H1 (cell line): Measurements from ENCODE around the gene NLRC3. TPM values are rescaled to one million over a fixed set of nuclear protein-coding genes. Genes with fewer than 3 reads are reported as not detected.

Source experiments
- CTCF ChIA-PET: fragments of 300-600 bp; sonication (Branson Sonifier 250); formaldehyde crosslinking; loops from one replicate; lab custom pipeline; 2021; ENCODE audit not compliant: partially characterized antibody; lab: Charles Lee
- POLR2A ChIA-PET: fragments of 300-600 bp; sonication (Branson Sonifier 250); formaldehyde crosslinking; loops from one replicate; lab custom pipeline; 2021; ENCODE audit warnings: inconsistent platforms; ENCODE audit not compliant: partially characterized antibody; lab: Charles Lee
- DNase-seq, 2 experiments: peaks; one replicate each; pipeline versions ENCODE4 v3.0.0 to v3.0.0-alpha.2; 2010 to 2022; ENCODE audit warnings: low spot score in 2 of 2, low read depth in 1 of 2, mixed read lengths in 1 of 2
- FAIRE-seq: peaks from 2 replicates; lab custom pipeline; 2011; peaks lifted over from hg19 to GRCh38; lab: Jason Lieb, UNC
- H2AFZ ChIP-seq: 2 replicates; pipeline ENCODE4 v1.8.1; 2012; ENCODE audit warnings: low read length, inconsistent platforms
- H2AK5ac ChIP-seq: 2 replicates; pipeline ENCODE4 v1.6.1; 2013; ENCODE audit warnings: low read depth, low read length
- H2BK120ac ChIP-seq: replicated peaks from 2 replicates; pipeline ENCODE3; 2013; ENCODE audit warnings: low read depth, low read length, inconsistent platforms
- H2BK12ac ChIP-seq: 2 replicates; pipeline ENCODE4 v1.6.1; 2013; ENCODE audit warnings: low read depth, low read length
- H2BK15ac ChIP-seq: 2 replicates; pipeline ENCODE4 v1.6.1; 2013; ENCODE audit warnings: low read length
- H2BK20ac ChIP-seq: 2 replicates; pipeline ENCODE4 v1.6.1; 2013; ENCODE audit warnings: low read length
- H2BK5ac ChIP-seq: 2 replicates; pipeline ENCODE4 v1.6.1; 2013; ENCODE audit warnings: low read depth, low read length
- H3K14ac ChIP-seq: 2 replicates; pipeline ENCODE4 v1.6.1; 2013; ENCODE audit warnings: inconsistent platforms; ENCODE audit not compliant: insufficient read length
- H3K18ac ChIP-seq: 2 replicates; pipeline ENCODE4 v1.6.1; 2013; ENCODE audit warnings: low read length; ENCODE audit errors: extremely low read depth
- H3K23ac ChIP-seq: 2 replicates; pipeline ENCODE4 v1.6.1; 2013; ENCODE audit warnings: inconsistent platforms; ENCODE audit not compliant: insufficient read length
- H3K23me2 ChIP-seq: 2 replicates; pipeline ENCODE4 v1.6.1; 2013; ENCODE audit warnings: low read depth, low read length
- H3K27ac ChIP-seq: 2 replicates; pipeline ENCODE4 v1.6.1; 2011; ENCODE audit warnings: low read depth, low read length, inconsistent platforms
- H3K27me3 ChIP-seq, 4 experiments: replicated peaks in 1 of 4; 1 replicate in 1 of 4; 2 replicates in 3 of 4; pipeline versions ENCODE4 v1.6.1 to v1.8.1; 2011 to 2013; ENCODE audit warnings: low read length in 3 of 4, mild to moderate bottlenecking in 3 of 4, inconsistent platforms in 2 of 4, mixed read lengths in 2 of 4, moderate library complexity in 1 of 4; ENCODE audit not compliant: control insufficient read depth in 3 of 4, insufficient read depth in 3 of 4; ENCODE audit errors: extremely low read depth in 1 of 4
- H3K36me3 ChIP-seq, 4 experiments: 2 replicates each; pipeline versions ENCODE4 v1.6.1 to v1.8.1; 2011 to 2013; ENCODE audit warnings: mild to moderate bottlenecking in 4 of 4, low read length in 3 of 4, moderate library complexity in 2 of 4, control low read depth in 1 of 4, inconsistent platforms in 1 of 4; ENCODE audit not compliant: insufficient read depth in 4 of 4, control insufficient read depth in 2 of 4
- H3K4ac ChIP-seq: replicated peaks from 2 replicates; pipeline ENCODE3; 2013; ENCODE audit warnings: low read length, low read depth, mixed read lengths, inconsistent platforms; ENCODE audit not compliant: insufficient read length
- H3K4me1 ChIP-seq, 4 experiments: replicated peaks in 1 of 4; 1 replicate in 1 of 4; 2 replicates in 3 of 4; pipeline versions ENCODE4 v1.6.1 to v1.8.1; 2011 to 2013; ENCODE audit warnings: low read length in 3 of 4, inconsistent platforms in 2 of 4, mixed read lengths in 1 of 4; ENCODE audit not compliant: insufficient read depth in 4 of 4, control insufficient read depth in 3 of 4
- H3K4me2 ChIP-seq, 2 experiments: 2 replicates each; pipeline versions ENCODE4 v1.6.1 to v1.8.1; 2011 to 2013; ENCODE audit warnings: low read depth in 2 of 2, low read length in 2 of 2, control low read depth in 1 of 2, inconsistent platforms in 1 of 2, mild to moderate bottlenecking in 1 of 2; ENCODE audit not compliant: insufficient read depth in 1 of 2
- H3K4me3 ChIP-seq, 4 experiments: fragments of 200-600, 300-600 bp in 1 of 4; sonication (generic), shearing (Covaris generic), sonication (Bioruptor Twin) in 1 of 4; 2 replicates each; pipeline versions ENCODE4 v1.5.1 to v1.8.1; 2011 to 2016; ENCODE audit warnings: low read length in 4 of 4, low read depth in 3 of 4, control low read depth in 2 of 4, inconsistent platforms in 2 of 4, mild to moderate bottlenecking in 2 of 4, mixed read lengths in 1 of 4, moderate library complexity in 1 of 4; ENCODE audit not compliant: insufficient read depth in 2 of 4; ENCODE audit errors: extremely low read depth in 1 of 4
- H3K56ac ChIP-seq: replicated peaks from 2 replicates; pipeline ENCODE3; 2013; ENCODE audit warnings: low read depth, mild to moderate bottlenecking, mixed read lengths, low read length, inconsistent platforms; ENCODE audit not compliant: insufficient read length
- H3K79me1 ChIP-seq: 2 replicates; pipeline ENCODE4 v1.6.1; 2013; ENCODE audit warnings: low read depth, low read length, control low read depth
- H3K79me2 ChIP-seq, 2 experiments: 2 replicates each; pipeline versions ENCODE4 v1.6.1 to v1.8.1; 2012 to 2013; ENCODE audit warnings: low read length in 2 of 2, mild to moderate bottlenecking in 2 of 2, inconsistent platforms in 1 of 2; ENCODE audit not compliant: insufficient read depth in 2 of 2, control insufficient read depth in 1 of 2
- H3K9ac ChIP-seq, 4 experiments: replicated peaks in 1 of 4; 1 replicate in 1 of 4; 2 replicates in 3 of 4; pipeline versions ENCODE4 v1.6.1 to v1.8.1; 2011 to 2013; ENCODE audit warnings: low read depth in 3 of 4, low read length in 3 of 4, control low read depth in 2 of 4, mild to moderate bottlenecking in 2 of 4, moderate library complexity in 2 of 4, inconsistent platforms in 1 of 4; ENCODE audit errors: extremely low read depth in 1 of 4
- H3K9me3 ChIP-seq, 2 experiments: 2 replicates each; pipeline versions ENCODE4 v1.6.1 to v1.8.1; 2012 to 2013; ENCODE audit warnings: mild to moderate bottlenecking in 2 of 2, moderate library complexity in 2 of 2, control low read depth in 1 of 2, inconsistent platforms in 1 of 2, low read depth in 1 of 2, low read length in 1 of 2, mixed read lengths in 1 of 2; ENCODE audit not compliant: insufficient read depth in 2 of 2
- H4K20me1 ChIP-seq, 2 experiments: replicated peaks in 1 of 2; 2 replicates each; pipeline versions ENCODE3 to v1.8.1; 2011 to 2013; ENCODE audit warnings: inconsistent platforms in 2 of 2, low read length in 2 of 2, mild to moderate bottlenecking in 1 of 2; ENCODE audit not compliant: insufficient read depth in 2 of 2, control insufficient read depth in 1 of 2
- H4K5ac ChIP-seq: 2 replicates; pipeline ENCODE4 v1.6.1; 2013; ENCODE audit warnings: low read length, low read depth, mixed read lengths, inconsistent platforms; ENCODE audit not compliant: insufficient read length
- H4K8ac ChIP-seq: 2 replicates; pipeline ENCODE4 v1.8.0; 2013; ENCODE audit warnings: mild to moderate bottlenecking, moderate library complexity, low read length, inconsistent platforms; ENCODE audit not compliant: insufficient read depth; ENCODE audit errors: extremely low read depth
- H4K91ac ChIP-seq: replicated peaks from 2 replicates; pipeline ENCODE3; 2013; ENCODE audit warnings: low read length, mixed read lengths, inconsistent platforms; ENCODE audit not compliant: insufficient read length
- CEBPB ChIP-seq: IDR thresholded peaks from 2 replicates; pipeline ENCODE4 v1.6.1; 2012; ENCODE audit warnings: low read depth, low read length
- CHD2 ChIP-seq: IDR thresholded peaks from 2 replicates; pipeline ENCODE4 v1.6.1; 2012; ENCODE audit warnings: low read length, improper control_type of control experiment
- EGR1 ChIP-seq: IDR thresholded peaks from 2 replicates; pipeline ENCODE4 v1.6.1; 2011; ENCODE audit warnings: low read depth, low read length, borderline replicate concordance
- KDM5A ChIP-seq: fragments of 200-600 bp; IDR thresholded peaks from 2 replicates; pipeline ENCODE4 v1.7.1; 2012; ENCODE audit warnings: mild to moderate bottlenecking, low read length, inconsistent platforms, mixed read lengths
- MAFK ChIP-seq: IDR thresholded peaks from 2 replicates; pipeline ENCODE4 v1.6.1; 2012; ENCODE audit warnings: low read depth, mild to moderate bottlenecking, improper control_type of control experiment, low read length
- POLR2A ChIP-seq, 2 experiments: IDR thresholded peaks; 1 replicate in 1 of 2; 2 replicates in 1 of 2; pipeline ENCODE4 v1.6.1; 2011; ENCODE audit warnings: low read depth in 2 of 2, low read length in 2 of 2, mild to moderate bottlenecking in 2 of 2; ENCODE audit errors: control extremely low read depth in 1 of 2
- RAD21 ChIP-seq, 2 experiments: IDR thresholded peaks in 1 of 2; conservative IDR thresholded peaks in 1 of 2; 2 replicates each; pipeline ENCODE4 v1.6.1; 2011; ENCODE audit warnings: low read depth in 2 of 2, low read length in 2 of 2, improper control_type of control experiment in 1 of 2, inconsistent platforms in 1 of 2, mild to moderate bottlenecking in 1 of 2, moderate library complexity in 1 of 2
- TAF1 ChIP-seq: IDR thresholded peaks from 2 replicates; pipeline ENCODE4 v1.6.1; 2011; ENCODE audit warnings: mild to moderate bottlenecking, low read depth, low read length
- WGBS, 2 experiments: shearing (Covaris generic) in 1 of 2; methylation state at CpG; one replicate each; pipeline versions ENCODE4 v1.1.6 to v1.1.7; 2013 to 2015; ENCODE audit warnings: low lambda C conversion rate in 2 of 2, mixed read lengths in 2 of 2, inconsistent platforms in 1 of 2, low coverage in 1 of 2, missing lambda C conversion rate in 1 of 2; ENCODE audit not compliant: insufficient replicate concordance in 2 of 2, insufficient coverage in 1 of 2, insufficient read length in 1 of 2; ENCODE audit errors: extremely low coverage in 1 of 2, missing lambda C conversion rate in 1 of 2; 5-methylcytosine and 5-hydroxymethylcytosine counted together
- polyA plus RNA-seq, 7 experiments: library from polyadenylated mRNA; depleted of rRNA in 3 of 7; stranded (reverse) in 5 of 7; unstranded in 2 of 7; fragments of >200 nt in 5 of 7; fragments of 200-250 nt in 2 of 7; gene quantifications; 1 replicate in 5 of 7; 2 replicates in 1 of 7; 4 replicates in 1 of 7; pipeline versions ENCODE4 v1.2.1 to v1.2.3, GENCODE V29; 2011 to 2013; ENCODE audit warnings: missing spikeins in 2 of 7, mixed read lengths in 2 of 7
- total RNA-seq: library from RNA; stranded (reverse); fragmentation: NEBNext Ultra II Directional; extraction: Animal tissue kit (Norgen Biotek cat#: 25700); gene quantifications from 2 replicates; pipeline ENCODE4 v1.2.1, GENCODE V29; 2021

Gene NLRC3
- total and polyA plus RNA-seq, 2 of the 8 experiments (the other 6 are each of a cell fraction or from before 2014, with no cell fraction given), result 0.18 to 0.20 TPM

GRCh38 chr16:3607161-3607560, 30.0 kb upstream of the NLRC3 start:
- Histone ChIP-seq H3K23ac (no peak overlapping the region), H3K4me1 (peaks cover 0 to 4% (median 0%) of the 10 kb centered on the region in 4 experiments; a peak in 2 of 7 replicates), H3K23me2 (peaks cover 6% of the 10 kb centered on the region; the same call in 1 of the 2 replicates), H3K9ac (no peak overlapping the region), H3K4me2 (no peak overlapping the region), H3K9me3 (no peaks in the 10 kb centered on the region), H4K8ac (no peak overlapping the region), H3K4ac (no peak overlapping the region), H3K27me3 (peaks cover 0 to 3% (median 0%) of the 10 kb centered on the region in 4 experiments; a peak in 1 of 7 replicates), H3K14ac (no peak overlapping the region), H3K27ac (no peak overlapping the region), H2BK12ac (no peak overlapping the region), H3K79me1 (no peaks in the 10 kb centered on the region), H3K36me3 (peaks cover 0 to 10% (median 4%) of the 10 kb centered on the region in 4 experiments; a peak in 4 of 8 replicates), H4K91ac (no peak overlapping the region), H3K56ac (no peak overlapping the region), H2BK15ac (no peak overlapping the region), H4K5ac (no peak overlapping the region), H3K4me3 (no peak overlapping the region), H2BK120ac (no peak overlapping the region), H2AK5ac (no peak overlapping the region), H2BK5ac (no peak overlapping the region), H3K79me2 (peaks cover 0 to 5% of the 10 kb centered on the region in 2 experiments; a peak in 1 of 4 replicates), H2AFZ (no peak overlapping the region), H4K20me1 (peaks cover 0 to 2% of the 10 kb centered on the region in 2 experiments), H2BK20ac (no peak overlapping the region), H3K18ac (no peak overlapping the region)
- TF ChIP-seq POLR2A (IDR thresholded peaks at IDR 0.05; ENCODE audit: control extremely low read depth in 1 of 2, low read depth in 2 of 2, low read length in 2 of 2), result no peak
- TF ChIP-seq MAFK, result no peak
- no peak for TF ChIP-seq CHD2
- no peak for TF ChIP-seq EGR1
- TF ChIP-seq TAF1, result no peak
- no peak for TF ChIP-seq CEBPB
- no peak for TF ChIP-seq RAD21 (IDR thresholded peaks at IDR 0.05 in 1 of 2, conservative IDR thresholded peaks at IDR 0.05 in 1 of 2; ENCODE audit: low read depth in 2 of 2, low read length in 2 of 2)
- TF ChIP-seq KDM5A, result no peak
- DNase-seq (no peak), FAIRE-seq (no peak)
- 94% methylated on average over 7 of the region's 7 CpGs; no CpG with 5 or more reads in 1 of the 2 experiments for WGBS, 2 experiments
- POLR2A ChIA-PET, result interaction anchor here (0.7 to 0.9 kb wide), 2 partner anchors 66 to 70 kb away, joined by 3 read pairs; no protein-coding TSS in a partner anchor
- CTCF ChIA-PET, result interaction anchor here (0.6 kb wide), 1 partner anchor 562 kb away, joined by 3 read pairs; no protein-coding TSS in a partner anchor
